Neural cell (in vitro differentiated cells): ENCODE measurements around the gene RAB34.

ENCODE experiments used
- EP300 ChIP-seq: fragments of 450-650 bp; conservative IDR thresholded peaks from 2 replicates; pipeline ENCODE4 v1.6.1; 2014; ENCODE audit warnings: antibody characterized with exemption, mild to moderate bottlenecking, moderate library complexity; ENCODE audit not compliant: poor library complexity, severe bottlenecking
- EZH2 ChIP-seq: fragments of 200-600, 300-800 bp; shearing (Covaris generic), sonication (generic); IDR thresholded peaks from 2 replicates; pipeline ENCODE4 v1.6.1; 2014; ENCODE audit warnings: antibody characterized with exemption, low read length, borderline replicate concordance, mild to moderate bottlenecking; ENCODE audit not compliant: insufficient read depth, poor library complexity, severe bottlenecking
- POLR2AphosphoS5 ChIP-seq: IDR thresholded peaks from 2 replicates; pipeline ENCODE4 v1.6.1; 2012
- RAD21 ChIP-seq: fragments of 450-650 bp; conservative IDR thresholded peaks from 2 replicates; pipeline ENCODE4 v1.6.1; 2014; ENCODE audit warnings: antibody characterized with exemption, mild to moderate bottlenecking, moderate library complexity
- REST ChIP-seq: IDR thresholded peaks from 2 replicates; pipeline ENCODE4 v1.6.1; 2012; ENCODE audit warnings: borderline replicate concordance
- TAF1 ChIP-seq: IDR thresholded peaks from 2 replicates; pipeline ENCODE4 v1.6.1; 2012; ENCODE audit warnings: low read depth
- TF ChIP-seq, protein P1 (sequence below): fragments of 450-650 bp; IDR thresholded peaks from 2 replicates; pipeline ENCODE4 v1.5.1; 2014; ENCODE audit warnings: antibody characterized with exemption, mild to moderate bottlenecking, moderate library complexity; ENCODE audit not compliant: poor library complexity, severe bottlenecking

GRCh38 chr17:28758411-28759121 is 40.9 kb upstream of the RAB34 start:
- TF ChIP-seq, protein P1, sequence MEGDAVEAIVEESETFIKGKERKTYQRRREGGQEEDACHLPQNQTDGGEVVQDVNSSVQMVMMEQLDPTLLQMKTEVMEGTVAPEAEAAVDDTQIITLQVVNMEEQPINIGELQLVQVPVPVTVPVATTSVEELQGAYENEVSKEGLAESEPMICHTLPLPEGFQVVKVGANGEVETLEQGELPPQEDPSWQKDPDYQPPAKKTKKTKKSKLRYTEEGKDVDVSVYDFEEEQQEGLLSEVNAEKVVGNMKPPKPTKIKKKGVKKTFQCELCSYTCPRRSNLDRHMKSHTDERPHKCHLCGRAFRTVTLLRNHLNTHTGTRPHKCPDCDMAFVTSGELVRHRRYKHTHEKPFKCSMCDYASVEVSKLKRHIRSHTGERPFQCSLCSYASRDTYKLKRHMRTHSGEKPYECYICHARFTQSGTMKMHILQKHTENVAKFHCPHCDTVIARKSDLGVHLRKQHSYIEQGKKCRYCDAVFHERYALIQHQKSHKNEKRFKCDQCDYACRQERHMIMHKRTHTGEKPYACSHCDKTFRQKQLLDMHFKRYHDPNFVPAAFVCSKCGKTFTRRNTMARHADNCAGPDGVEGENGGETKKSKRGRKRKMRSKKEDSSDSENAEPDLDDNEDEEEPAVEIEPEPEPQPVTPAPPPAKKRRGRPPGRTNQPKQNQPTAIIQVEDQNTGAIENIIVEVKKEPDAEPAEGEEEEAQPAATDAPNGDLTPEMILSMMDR: no peak
- no peak for TF ChIP-seq EZH2
- TF ChIP-seq TAF1: no peak
- TF ChIP-seq POLR2AphosphoS5: no peak
- no peak for TF ChIP-seq REST
- TF ChIP-seq EP300: no peak
- no peak for TF ChIP-seq RAD21
